Naive B cell (primary cell): ENCODE measurements around the gene MSTO1. TPM values are rescaled to one million over a fixed set of nuclear protein-coding genes. Genes with fewer than 3 reads are reported as not detected.
"Not testable (repeated sequence)": the region's sequence is repeated elsewhere in the genome, so short reads cannot be mapped to it uniquely, and the experiment has no call there.

Experiments
- ATAC-seq, 2 donors: fragments of 150-1000 bp; cut with Tn5 transposase; 2 replicates each; pipeline ENCODE4 v1.10.0; 2021; ENCODE audit warnings: low read depth in 2 of 2, mild to moderate bottlenecking in 2 of 2, moderate library complexity in 2 of 2
- DNase-seq: peaks from one replicate; pipeline ENCODE4 v3.0.0; 2022
- H3K27ac Mint-ChIP-seq, 6 donors: one replicate each; pipeline ENCODE4 v1.8.0; 2020 to 2022; ENCODE audit warnings: mild to moderate bottlenecking in 6 of 6, mixed read lengths in 6 of 6, moderate library complexity in 5 of 6, inconsistent platforms in 2 of 6
- H3K27me3 Mint-ChIP-seq, 3 donors: one replicate each; pipeline ENCODE4 v1.8.0; 2021 to 2022; ENCODE audit warnings: mixed read lengths in 3 of 3, mild to moderate bottlenecking in 1 of 3
- H3K36me3 Mint-ChIP-seq, 2 donors: one replicate each; pipeline ENCODE4 v1.8.0; 2020 to 2022; ENCODE audit warnings: mixed read lengths in 2 of 2, inconsistent platforms in 1 of 2, mild to moderate bottlenecking in 1 of 2
- H3K4me1 Mint-ChIP-seq, 3 donors: one replicate each; pipeline ENCODE4 v1.8.0; 2020 to 2022; ENCODE audit warnings: mixed read lengths in 3 of 3, inconsistent platforms in 1 of 3, mild to moderate bottlenecking in 1 of 3, moderate library complexity in 1 of 3
- H3K4me3 Mint-ChIP-seq, 8 donors: one replicate each; pipeline ENCODE4 v1.8.0; 2020 to 2022; ENCODE audit warnings: mild to moderate bottlenecking in 8 of 8, mixed read lengths in 8 of 8, moderate library complexity in 8 of 8, inconsistent platforms in 2 of 8
- H3K9me3 Mint-ChIP-seq, 7 donors: one replicate each; pipeline ENCODE4 v1.8.0; 2020 to 2022; ENCODE audit warnings: mixed read lengths in 7 of 7, mild to moderate bottlenecking in 5 of 7, inconsistent platforms in 2 of 7, moderate library complexity in 1 of 7
- polyA plus RNA-seq, 6 donors: library from polyadenylated mRNA; unstranded; fragments of 300-500 nt; fragmentation: Illumina TruSeq; gene quantifications; one replicate each; pipeline ENCODE4 v1.2.3, GENCODE V29; 2021; ENCODE audit warnings: low read depth in 6 of 6

Gene MSTO1
- polyA plus RNA-seq, 6 donors from 2014 or later: 4.8 to 24.8 (median 12.8) TPM

DNA sequence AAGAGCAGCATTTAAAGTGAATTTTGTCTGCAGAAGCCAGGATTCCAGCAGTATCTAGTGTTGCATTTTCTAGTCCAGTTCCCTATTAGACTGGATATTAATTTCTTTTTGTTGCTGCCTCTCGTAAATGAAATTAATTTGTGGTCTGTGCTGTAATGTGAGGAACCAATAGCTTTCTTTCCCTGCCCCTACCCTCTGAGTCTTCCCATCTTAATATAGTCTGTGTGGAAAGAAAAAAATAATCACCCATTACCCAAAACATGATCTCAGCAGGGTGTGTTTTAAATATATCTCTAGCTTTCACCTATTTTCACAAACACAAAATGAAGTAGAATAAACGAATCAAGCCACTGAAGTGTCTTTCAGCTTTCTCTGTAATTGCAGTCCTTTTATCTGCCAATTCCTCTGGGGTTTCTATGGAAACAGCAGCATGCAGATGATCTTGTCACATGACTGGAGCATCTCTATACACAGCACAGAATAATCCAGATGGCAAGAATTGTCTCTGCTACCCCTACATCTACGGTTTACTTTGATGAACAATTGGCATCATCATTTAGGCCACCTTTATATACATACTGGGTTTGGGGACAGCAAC lies 14.0 kb upstream of the MSTO1 start:
- not testable (repeated sequence) for H3K27me3 Mint-ChIP-seq, ATAC-seq, H3K4me3 Mint-ChIP-seq, H3K36me3 Mint-ChIP-seq, H3K9me3 Mint-ChIP-seq, DNase-seq
- Mint-ChIP-seq H3K27ac (peak overlapping the region in 1 of 6 donors; percentile 36), H3K4me1 (peaks cover 4 to 13% (median 7%) of the 10 kb centered on the region in 3 donors)

DNA sequence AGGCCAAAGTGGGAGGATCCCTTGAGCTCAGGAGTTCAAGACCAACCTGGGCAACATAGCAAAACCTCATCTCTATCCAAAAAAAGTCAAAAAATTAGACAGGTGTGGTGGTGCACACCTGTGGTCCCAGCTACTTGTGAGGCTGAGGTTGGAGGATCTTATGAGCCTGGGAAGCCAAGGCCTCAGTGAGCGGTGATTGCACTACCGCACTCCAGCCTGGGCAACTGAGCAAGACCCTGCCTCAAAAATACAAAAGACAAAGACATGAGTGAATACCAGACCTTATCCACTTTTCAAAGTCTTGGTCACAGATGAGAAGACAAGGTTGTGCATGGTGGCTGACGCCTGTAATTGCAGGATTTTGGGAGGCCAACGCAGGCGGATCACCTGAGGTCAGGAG lies 13.2 kb upstream of the MSTO1 start:
- H3K4me1 Mint-ChIP-seq: peaks cover 4 to 13% (median 7%) of the 10 kb centered on the region in 3 donors
- H3K27ac Mint-ChIP-seq: peak overlapping the region in 1 of 6 donors; percentile 66
- H3K36me3 Mint-ChIP-seq: no peaks in the 10 kb centered on the region
- H3K27me3 Mint-ChIP-seq: peaks cover 0 to 4% (median 0%) of the 10 kb centered on the region in 3 donors
- no peak for ATAC-seq
- no peaks in the 10 kb centered on the region for H3K9me3 Mint-ChIP-seq
- peak overlapping the region in 1 of 8 donors; percentile 57 for H3K4me3 Mint-ChIP-seq
- DNase-seq: no peak

DNA sequence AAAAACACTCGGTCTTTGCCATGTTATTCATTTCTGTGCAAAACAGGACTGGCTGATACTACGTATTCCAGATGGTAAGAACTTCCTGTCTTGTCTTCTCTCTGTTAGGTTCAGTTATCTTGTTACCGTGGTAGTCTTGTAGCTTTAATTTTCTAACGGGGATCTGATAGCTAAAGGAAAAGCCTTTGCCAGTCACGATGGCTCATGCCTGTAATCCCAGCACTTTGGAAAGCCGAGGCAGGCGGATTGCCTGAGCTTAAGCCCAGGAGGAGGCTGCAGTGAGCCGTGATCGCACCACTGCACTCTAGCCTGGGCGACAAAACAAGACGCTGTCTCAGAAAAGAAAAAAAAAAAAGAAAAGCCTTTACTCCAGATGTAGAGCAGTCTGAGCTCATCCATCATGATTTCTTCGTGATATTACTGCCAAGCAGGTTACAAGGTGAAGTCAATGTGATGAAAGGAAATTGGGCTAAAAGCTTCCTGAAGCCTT lies 11.1 kb upstream of the MSTO1 start:
- ATAC-seq (peak; percentile 46 to 61), DNase-seq (no peak)
- Mint-ChIP-seq H3K4me3 (peak overlapping the region; percentile 42 to 88 (median 80)), H3K9me3 (no peaks in the 10 kb centered on the region), H3K27me3 (peaks cover 0 to 4% (median 0%) of the 10 kb centered on the region in 3 donors), H3K27ac (peak overlapping the region in 1 of 6 donors; percentile 50), H3K36me3 (no peaks in the 10 kb centered on the region), H3K4me1 (peaks cover 4 to 13% (median 7%) of the 10 kb centered on the region in 3 donors)

- H3K27me3 Mint-ChIP-seq, ATAC-seq, H3K9me3 Mint-ChIP-seq, H3K36me3 Mint-ChIP-seq, H3K4me3 Mint-ChIP-seq, DNase-seq: not testable (repeated sequence)
- Mint-ChIP-seq H3K27ac (peak overlapping the region in 1 of 6 donors; percentile 67), H3K4me1 (peaks cover 4 to 13% (median 7%) of the 10 kb centered on the region in 3 donors)
Measured at GRCh38 chr1:155599828-155600572, 10.0 kb upstream of the MSTO1 start.

DNA sequence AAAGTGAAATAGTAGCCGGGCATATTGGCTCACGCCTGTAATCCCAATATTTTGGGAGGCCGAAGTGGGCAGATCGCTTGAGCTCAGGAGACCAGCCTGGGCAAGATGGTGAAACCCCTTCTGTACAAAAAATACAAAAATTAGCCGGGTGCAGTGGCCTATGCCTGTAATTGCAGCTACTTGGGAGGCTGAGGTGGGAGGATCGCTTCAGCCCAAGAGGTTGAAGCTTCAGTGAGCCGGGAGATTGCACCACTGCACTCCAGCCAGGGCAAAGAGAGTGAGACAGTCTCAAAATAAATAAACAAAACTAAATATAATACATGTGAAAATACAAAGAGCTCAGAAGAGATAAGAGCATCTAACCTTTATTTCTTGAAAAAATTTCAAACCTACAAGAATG lies 2.3 kb upstream of the MSTO1 start:
- Mint-ChIP-seq H3K36me3 (no peaks in the 10 kb centered on the region), H3K4me3 (peak overlapping the region in 4 of 8 donors; percentile 32 to 68 (median 58)), H3K27me3 (no peaks in the 10 kb centered on the region), H3K9me3 (no peaks in the 10 kb centered on the region), H3K4me1 (peaks cover 0 to 10% (median 7%) of the 10 kb centered on the region in 3 donors), H3K27ac (no peak overlapping the region)
- no peak for ATAC-seq
- DNase-seq: no peak

DNA sequence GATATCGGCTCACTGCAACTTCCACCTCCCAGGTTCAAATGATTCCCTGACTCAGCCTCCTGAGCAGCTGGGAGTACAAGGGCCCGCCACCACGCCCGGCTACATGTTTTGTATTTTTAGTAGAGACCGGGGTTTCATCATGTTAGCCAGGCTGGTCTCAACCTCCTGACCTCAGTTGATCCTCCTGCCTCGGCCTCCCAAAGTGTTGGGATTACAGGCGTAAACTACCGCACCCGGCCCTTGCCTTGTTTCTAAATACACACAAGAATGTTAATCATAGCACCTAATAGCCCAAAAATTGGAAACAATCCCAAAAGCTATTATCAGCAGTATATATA lies 1.2 kb upstream of the MSTO1 start:
- Mint-ChIP-seq H3K4me1 (peaks cover 0 to 10% (median 7%) of the 10 kb centered on the region in 3 donors), H3K4me3 (peak overlapping the region in 3 of 8 donors; percentile 53 to 99 (median 66)), H3K36me3 (no peaks in the 10 kb centered on the region), H3K27ac (no peak overlapping the region), H3K9me3 (no peaks in the 10 kb centered on the region), H3K27me3 (no peaks in the 10 kb centered on the region)
- ATAC-seq: no peak
- no peak for DNase-seq

DNA sequence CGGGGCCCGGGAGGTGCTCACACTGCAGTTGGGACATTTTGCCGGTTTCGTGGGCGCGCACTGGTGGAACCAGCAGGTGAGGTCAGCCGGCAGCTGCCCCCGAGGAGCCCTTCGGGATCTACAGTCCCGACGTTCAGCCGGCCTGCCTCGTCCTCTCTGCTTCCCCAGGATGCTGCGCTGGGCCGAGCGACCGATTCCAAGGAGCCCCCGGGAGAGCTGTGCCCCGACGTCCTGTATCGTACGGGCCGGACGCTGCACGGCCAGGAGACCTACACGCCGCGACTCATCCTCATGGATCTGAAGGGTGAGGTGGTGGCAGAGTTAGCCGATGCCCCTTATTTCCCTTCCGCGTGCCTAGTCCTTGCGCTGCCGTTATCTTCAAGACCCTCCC lies 234 bp downstream of the MSTO1 start:
- DNase-seq, H3K36me3 Mint-ChIP-seq, H3K4me1 Mint-ChIP-seq, H3K9me3 Mint-ChIP-seq, H3K27me3 Mint-ChIP-seq: not testable (repeated sequence)
- Mint-ChIP-seq H3K4me3 (peak overlapping the region; percentile 35 to 99 (median 95)), H3K27ac (peak overlapping the region in 1 of 6 donors; percentile 89)
- ATAC-seq: peak; percentile 5 to 8

DNA sequence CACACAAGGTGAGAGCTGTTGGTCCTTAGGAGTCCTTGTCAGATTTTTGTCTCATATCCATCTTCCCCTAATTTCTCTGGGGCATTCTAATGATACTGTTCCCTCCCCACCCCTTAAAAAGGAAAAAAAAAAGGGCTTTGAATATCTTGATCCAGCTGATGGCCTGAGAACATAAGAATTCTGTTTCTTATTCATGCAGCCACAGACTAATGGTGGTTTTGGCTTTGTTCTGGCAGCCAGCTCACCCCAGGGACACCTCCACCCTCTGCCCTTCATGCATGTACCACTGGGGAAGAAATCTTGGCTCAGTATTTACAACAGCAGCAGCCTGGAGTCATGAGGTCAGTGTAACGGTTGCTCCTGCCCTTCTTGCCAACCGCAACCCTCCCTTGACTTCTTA lies 3.2 kb downstream of the MSTO1 start:
- not testable (repeated sequence) for H3K27ac Mint-ChIP-seq, H3K36me3 Mint-ChIP-seq, H3K4me1 Mint-ChIP-seq, H3K9me3 Mint-ChIP-seq, DNase-seq, H3K27me3 Mint-ChIP-seq, ATAC-seq
- peak overlapping the region in 2 of 8 donors; percentile 72 to 75 for H3K4me3 Mint-ChIP-seq

- no peak for DNase-seq
- Mint-ChIP-seq H3K36me3 (no peaks in the 10 kb centered on the region), H3K9me3 (peaks cover 0 to 3% (median 0%) of the 10 kb centered on the region in 7 donors), H3K4me1 (no peaks in the 10 kb centered on the region), H3K27me3 (no peaks in the 10 kb centered on the region), H3K27ac (no peak overlapping the region), H3K4me3 (no peak overlapping the region)
- ATAC-seq: no peak
Measured at GRCh38 chr1:155622191-155622590, 12.2 kb downstream of the MSTO1 start.

GRCh38 chr1:155623357-155623756 lies 13.3 kb downstream of the MSTO1 start:
- no peak for DNase-seq
- Mint-ChIP-seq H3K27me3 (no peaks in the 10 kb centered on the region), H3K27ac (no peak overlapping the region), H3K4me1 (no peaks in the 10 kb centered on the region), H3K4me3 (no peak overlapping the region), H3K9me3 (peaks cover 0 to 3% (median 0%) of the 10 kb centered on the region in 7 donors), H3K36me3 (no peaks in the 10 kb centered on the region)
- ATAC-seq: no peak

DNA sequence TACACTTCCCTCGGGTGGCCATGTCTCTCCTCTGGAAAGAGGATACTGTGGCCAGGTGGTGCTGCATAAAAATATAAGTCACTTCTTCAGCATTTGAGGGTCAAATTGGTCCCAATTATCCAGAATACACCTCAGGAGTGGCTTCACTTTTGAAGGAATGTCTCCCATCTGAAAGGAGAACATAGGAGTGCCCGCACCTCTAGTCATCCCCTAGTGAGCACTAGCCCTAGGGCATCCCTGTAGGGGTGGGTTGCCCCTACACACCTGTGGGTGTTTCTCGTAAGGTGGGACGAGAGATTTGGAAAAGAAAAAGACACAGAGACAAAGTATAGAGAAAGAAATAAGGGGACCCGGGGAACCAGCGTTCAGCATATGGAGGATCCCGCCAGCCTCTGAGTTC lies 16.4 kb downstream of the MSTO1 start:
- H3K36me3 Mint-ChIP-seq, H3K4me3 Mint-ChIP-seq, DNase-seq, ATAC-seq, H3K27me3 Mint-ChIP-seq, H3K4me1 Mint-ChIP-seq, H3K9me3 Mint-ChIP-seq, H3K27ac Mint-ChIP-seq: not testable (repeated sequence)

- DNase-seq (no peak), ATAC-seq (peak; percentile 27 to 29)
- peaks cover 0 to 3% of the 10 kb centered on the region in 2 donors for H3K36me3 Mint-ChIP-seq
- H3K4me3 Mint-ChIP-seq: peak overlapping the region; percentile 83 to 97 (median 91)
- no peaks in the 10 kb centered on the region for H3K27me3 Mint-ChIP-seq
- peaks cover under 1 to 11% (median 2%) of the 10 kb centered on the region in 7 donors for H3K9me3 Mint-ChIP-seq
- peak overlapping the region in 5 of 6 donors; percentile 24 to 97 (median 95) for H3K27ac Mint-ChIP-seq
- H3K4me1 Mint-ChIP-seq: peaks cover 11 to 23% (median 21%) of the 10 kb centered on the region in 3 donors
Measured at GRCh38 chr1:155636397-155637153, 26.6 kb downstream of the MSTO1 start.

- no peak for DNase-seq
- Mint-ChIP-seq H3K27ac (no peak overlapping the region), H3K4me1 (peaks cover 11 to 23% (median 21%) of the 10 kb centered on the region in 3 donors), H3K36me3 (peaks cover 0 to 13% of the 10 kb centered on the region in 2 donors), H3K9me3 (peaks cover 7 to 34% (median 15%) of the 10 kb centered on the region in 7 donors), H3K4me3 (no peak overlapping the region), H3K27me3 (peaks cover 0 to 5% (median 0%) of the 10 kb centered on the region in 3 donors)
- ATAC-seq: no peak
Measured at GRCh38 chr1:155640367-155640766, 30.3 kb downstream of the MSTO1 start.
